HG03342 (cell line): Measurements from ENCODE around the gene SULT2B1.

Source experiments
- ATAC-seq: cut with Tn5 transposase; IDR thresholded peaks from one replicate; pipeline ENCODE4 v1.9.1; 2021; ENCODE audit warnings: mild to moderate bottlenecking, moderate library complexity; ENCODE audit not compliant: unreplicated experiment

The SULT2B1 gene

GRCh38 chr19:48646722-48647216 lies 94.8 kb downstream of the SULT2B1 start:
- ATAC-seq: no peak

GRCh38 chr19:48648134-48648533 lies 96.2 kb downstream of the SULT2B1 start:
- ATAC-seq: no peak
